ENCODE measurements around the gene NEGR1.

DNA sequence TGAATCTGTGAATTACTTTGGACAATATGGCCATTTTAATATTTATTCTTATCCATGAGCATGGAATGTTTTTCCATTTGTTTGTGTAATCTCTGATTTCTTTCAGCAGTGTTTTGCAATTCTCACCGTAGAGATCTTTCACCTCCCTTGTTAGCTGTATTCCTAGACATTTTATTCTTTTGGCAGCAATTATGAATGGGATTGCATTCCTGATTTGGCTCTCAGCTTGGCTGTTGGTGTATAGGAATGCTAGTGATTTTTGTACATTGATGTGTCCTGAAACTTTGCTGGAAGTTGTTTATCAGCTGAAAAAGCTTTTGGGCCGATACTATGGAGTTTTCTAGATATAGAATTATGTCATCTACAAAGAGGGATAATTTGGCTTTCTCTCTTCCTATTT is 44.2 kb upstream of the NEGR1 start:
- TF ChIP-seq, protein P1, sequence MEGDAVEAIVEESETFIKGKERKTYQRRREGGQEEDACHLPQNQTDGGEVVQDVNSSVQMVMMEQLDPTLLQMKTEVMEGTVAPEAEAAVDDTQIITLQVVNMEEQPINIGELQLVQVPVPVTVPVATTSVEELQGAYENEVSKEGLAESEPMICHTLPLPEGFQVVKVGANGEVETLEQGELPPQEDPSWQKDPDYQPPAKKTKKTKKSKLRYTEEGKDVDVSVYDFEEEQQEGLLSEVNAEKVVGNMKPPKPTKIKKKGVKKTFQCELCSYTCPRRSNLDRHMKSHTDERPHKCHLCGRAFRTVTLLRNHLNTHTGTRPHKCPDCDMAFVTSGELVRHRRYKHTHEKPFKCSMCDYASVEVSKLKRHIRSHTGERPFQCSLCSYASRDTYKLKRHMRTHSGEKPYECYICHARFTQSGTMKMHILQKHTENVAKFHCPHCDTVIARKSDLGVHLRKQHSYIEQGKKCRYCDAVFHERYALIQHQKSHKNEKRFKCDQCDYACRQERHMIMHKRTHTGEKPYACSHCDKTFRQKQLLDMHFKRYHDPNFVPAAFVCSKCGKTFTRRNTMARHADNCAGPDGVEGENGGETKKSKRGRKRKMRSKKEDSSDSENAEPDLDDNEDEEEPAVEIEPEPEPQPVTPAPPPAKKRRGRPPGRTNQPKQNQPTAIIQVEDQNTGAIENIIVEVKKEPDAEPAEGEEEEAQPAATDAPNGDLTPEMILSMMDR (IDR thresholded peaks at IDR 0.05), result no peak
- TF ChIP-seq POLR2A (IDR thresholded peaks at IDR 0.05) (no peak), POLR2AphosphoS5 (IDR thresholded peaks at IDR 0.05) (no peak), EP300 (IDR thresholded peaks at IDR 0.05) (no peak)
